A673 (cell line): Measurements from ENCODE around the gene PRSS48. TPM values are rescaled to one million over a fixed set of nuclear protein-coding genes. Genes with fewer than 3 reads are reported as not detected.
"Not testable (repeated sequence)": the region's sequence is repeated elsewhere in the genome, so short reads cannot be mapped to it uniquely, and the experiment has no call there.

Experiments
- BruUV-seq: library from RNA; stranded (reverse); fragments of 400-500 nt; replicated peaks from 2 replicates; lab custom pipeline; 2021; lab: Mats Ljungman, UMichigan
- CTCF ChIA-PET: fragments of 300-600 bp; sonication (Branson Sonifier 250); formaldehyde crosslinking; loops from one replicate; lab custom pipeline; 2022; ENCODE audit warnings: antibody characterized with exemption; lab: Charles Lee
- POLR2A ChIA-PET: fragments of 300-600 bp; sonication (Branson Sonifier 250); formaldehyde crosslinking; loops from one replicate; lab custom pipeline; 2022; ENCODE audit warnings: antibody characterized with exemption; ENCODE audit not compliant: low non-redundant PET; lab: Charles Lee
- DNase-seq: peaks from one replicate; pipeline ENCODE4 v3.0.0-alpha.2; 2015; ENCODE audit warnings: low spot score
- H3K27ac ChIP-seq: fragments of 200-600 bp; sonication (generic); 2 replicates; pipeline ENCODE4 v1.5.1; 2016; ENCODE audit warnings: mixed run types, low read depth, mild to moderate bottlenecking, mixed read lengths, antibody characterized with exemption, low read length; ENCODE audit not compliant: poor library complexity, severe bottlenecking
- H3K27me3 ChIP-seq: fragments of 200-600 bp; sonication (generic); replicated peaks from 2 replicates; pipeline ENCODE4 v1.6.1; 2017; ENCODE audit warnings: mixed run types, low read depth, mild to moderate bottlenecking, mixed read lengths, antibody characterized with exemption, low read length; ENCODE audit not compliant: insufficient read depth, poor library complexity
- H3K36me3 ChIP-seq: fragments of 200-600 bp; sonication (generic); 2 replicates; pipeline ENCODE4 v1.6.1; 2016; ENCODE audit warnings: mixed run types, mild to moderate bottlenecking, mixed read lengths, antibody characterized with exemption, low read length; ENCODE audit not compliant: insufficient read depth, poor library complexity, severe bottlenecking
- H3K4me1 ChIP-seq: fragments of 200-600 bp; sonication (generic); 2 replicates; pipeline ENCODE4 v1.6.1; 2017; ENCODE audit warnings: mixed run types, mild to moderate bottlenecking, mixed read lengths, antibody characterized with exemption, low read length; ENCODE audit not compliant: insufficient read depth, poor library complexity, severe bottlenecking
- H3K4me3 ChIP-seq: fragments of 200-600 bp; sonication (generic); 2 replicates; pipeline ENCODE4 v1.5.1; 2016; ENCODE audit warnings: low read depth, mixed run types, mild to moderate bottlenecking, mixed read lengths, low read length; ENCODE audit not compliant: poor library complexity, severe bottlenecking
- H3K9me3 ChIP-seq: fragments of 200-600 bp; sonication (generic); 2 replicates; pipeline ENCODE4 v1.6.1; 2016; ENCODE audit warnings: mixed run types, low read depth, mild to moderate bottlenecking, mixed read lengths, antibody characterized with exemption, low read length; ENCODE audit not compliant: poor library complexity, severe bottlenecking
- CTCF ChIP-seq: fragments of 300-800, 200-600 bp; sonication (generic); conservative IDR thresholded peaks from 2 replicates; pipeline ENCODE4 v1.5.1; 2017; ENCODE audit warnings: low read depth, mild to moderate bottlenecking, antibody characterized with exemption, low read length, moderate library complexity, mixed read lengths
- EZH2 ChIP-seq: fragments of 200-600 bp; sonication (generic); IDR thresholded peaks from 2 replicates; pipeline ENCODE4 v1.6.1; 2017; ENCODE audit warnings: borderline replicate concordance, low read depth, mild to moderate bottlenecking, mixed read lengths, antibody characterized with exemption, low read length; ENCODE audit not compliant: poor library complexity, severe bottlenecking
- intact Hi-C: fragments of 100-400 bp; cut with micrococcal nuclease; formaldehyde crosslinking; loops from one replicate; pipeline ENCODE4 v1.10.0; 2022; ENCODE audit not compliant: unreplicated experiment
- total RNA-seq: library from RNA; stranded (reverse); gene quantifications from 2 replicates; pipeline ENCODE4 v1.2.3, GENCODE V29; 2021

Gene PRSS48
- total RNA-seq, 1 experiment from 2014 or later, result not detected

GRCh38 chr4:151321586-151321985, 44.6 kb downstream of the PRSS48 start:
- ChIA-PET CTCF (no interaction called here), POLR2A (no interaction called here)
- intact Hi-C loops, result no loop called here

GRCh38 chr4:151322161-151322560, 45.2 kb downstream of the PRSS48 start:
- CTCF ChIA-PET, BruUV-seq, H3K9me3 ChIP-seq, H3K4me3 ChIP-seq, H3K27ac ChIP-seq, intact Hi-C loops, H3K4me1 ChIP-seq, H3K36me3 ChIP-seq, DNase-seq: not testable (repeated sequence)
- POLR2A ChIA-PET, result interaction anchor here (0.6 kb wide), 1 partner anchor 710 kb away, joined by 6 read pairs; no protein-coding TSS in a partner anchor
- peaks cover 30% of the 10 kb centered on the region for H3K27me3 ChIP-seq

More at GRCh38 chr4:151321586-151321985, 44.6 kb downstream of the PRSS48 start:
- no peak for DNase-seq
- H3K9me3 ChIP-seq, result no peaks in the 10 kb centered on the region
- H3K36me3 ChIP-seq, result no peaks in the 10 kb centered on the region
- no peak overlapping the region for H3K4me3 ChIP-seq
- peaks cover 26% of the 10 kb centered on the region for H3K27me3 ChIP-seq
- H3K27ac ChIP-seq, result no peak overlapping the region
- no TSS peak for BruUV-seq
- TF ChIP-seq EZH2, result no peak
- TF ChIP-seq CTCF, result no peak
- H3K4me1 ChIP-seq, result no peaks in the 10 kb centered on the region

GRCh38 chr4:151322570-151322969, 45.6 kb downstream of the PRSS48 start:
- Histone ChIP-seq H3K27ac (no peak overlapping the region), H3K36me3 (no peaks in the 10 kb centered on the region), H3K4me1 (no peaks in the 10 kb centered on the region), H3K27me3 (peaks cover 30% of the 10 kb centered on the region), H3K4me3 (no peak overlapping the region), H3K9me3 (no peaks in the 10 kb centered on the region)
- no TSS peak for BruUV-seq
- TF ChIP-seq EZH2 (no peak), CTCF (no peak)
- CTCF ChIA-PET, result no interaction called here
- POLR2A ChIA-PET, result interaction anchor here (0.6 kb wide), 1 partner anchor 709 kb away, joined by 6 read pairs; no protein-coding TSS in a partner anchor
- no peak for DNase-seq
- intact Hi-C loops, result no loop called here

- H3K27ac ChIP-seq, result no peak overlapping the region
- no peaks in the 10 kb centered on the region for H3K4me1 ChIP-seq
- intact Hi-C loops, result no loop called here
- peaks cover 30% of the 10 kb centered on the region for H3K27me3 ChIP-seq
- CTCF ChIA-PET, result no interaction called here
- POLR2A ChIA-PET, result no interaction called here
- TF ChIP-seq CTCF (no peak), EZH2 (no peak)
- H3K4me3 ChIP-seq, result no peak overlapping the region
- no TSS peak for BruUV-seq
- no peaks in the 10 kb centered on the region for H3K36me3 ChIP-seq
- no peaks in the 10 kb centered on the region for H3K9me3 ChIP-seq
- no peak for DNase-seq
These were observed 46.7 kb downstream of the PRSS48 start for GRCh38 chr4:151323667-151324066.
